WTC11 (cell line): Measurements from ENCODE around the gene CORO6. TPM values are rescaled to one million over a fixed set of nuclear protein-coding genes. Genes with fewer than 3 reads are reported as not detected.
A peak's percentile ranks its signal among the peaks of the same experiment; 100 is the strongest.

Experiments used
- ATF1 ChIP-seq: sonication (generic); formaldehyde crosslinking; IDR thresholded peaks from 2 replicates; pipeline ENCODE4 v1.8.1; 2023; ENCODE audit warnings: mild to moderate bottlenecking, moderate library complexity, missing genetic modification reagents
- CREM ChIP-seq: sonication (generic); formaldehyde crosslinking; IDR thresholded peaks from 2 replicates; pipeline ENCODE4 v1.8.1; 2022; ENCODE audit warnings: mild to moderate bottlenecking, missing genetic modification reagents, moderate library complexity
- FOXJ3 ChIP-seq: sonication (generic); formaldehyde crosslinking; IDR thresholded peaks from 2 replicates; pipeline ENCODE4 v1.9.0; 2021; ENCODE audit warnings: missing genetic modification reagents, mild to moderate bottlenecking, borderline replicate concordance
- FOXP1 ChIP-seq: sonication (generic); formaldehyde crosslinking; IDR thresholded peaks from 2 replicates; pipeline ENCODE4 v1.8.0; 2022; ENCODE audit warnings: missing genetic modification reagents, mild to moderate bottlenecking, moderate library complexity, borderline replicate concordance
- GABPB1 ChIP-seq: sonication (generic); formaldehyde crosslinking; IDR thresholded peaks from 2 replicates; pipeline ENCODE4 v1.8.1; 2023; ENCODE audit warnings: mild to moderate bottlenecking, missing genetic modification reagents
- GTF2I ChIP-seq: fragments of 250-450 bp; sonication (Bioruptor Pico); conservative IDR thresholded peaks from 2 replicates; pipeline ENCODE4 v1.4.0; 2021; ENCODE audit warnings: mild to moderate bottlenecking
- RORB ChIP-seq: fragments of 250-450 bp; sonication (Bioruptor Pico); IDR thresholded peaks from 2 replicates; pipeline ENCODE4 v1.9.0; 2021; ENCODE audit warnings: mild to moderate bottlenecking
- SMAD4 ChIP-seq: sonication (generic); formaldehyde crosslinking; IDR thresholded peaks from 2 replicates; pipeline ENCODE4 v1.8.0; 2022; ENCODE audit warnings: mild to moderate bottlenecking, missing genetic modification reagents
- SP1 ChIP-seq: sonication (generic); formaldehyde crosslinking; conservative IDR thresholded peaks from 2 replicates; pipeline ENCODE4 v1.8.1; 2022; ENCODE audit warnings: missing genetic modification reagents
- TEAD1 ChIP-seq: sonication (generic); formaldehyde crosslinking; IDR thresholded peaks from 2 replicates; pipeline ENCODE4 v1.8.0; 2022; ENCODE audit warnings: mild to moderate bottlenecking, missing genetic modification reagents
- ZBTB21 ChIP-seq: sonication (generic); formaldehyde crosslinking; IDR thresholded peaks from 2 replicates; pipeline ENCODE4 v1.8.1; 2023; ENCODE audit warnings: mild to moderate bottlenecking, missing genetic modification reagents, borderline replicate concordance
- ZNF121 ChIP-seq: sonication (generic); formaldehyde crosslinking; IDR thresholded peaks from 2 replicates; pipeline ENCODE4 v1.8.0; 2023; ENCODE audit warnings: missing genetic modification reagents
- ZNF671 ChIP-seq: fragments of 250-450 bp; sonication (Bioruptor Pico); IDR thresholded peaks from 2 replicates; pipeline ENCODE4 v1.8.0; 2021; ENCODE audit warnings: mild to moderate bottlenecking
- total RNA-seq: library from RNA; stranded (reverse); gene quantifications from 3 replicates; pipeline ENCODE4 v1.2.3, GENCODE V29; 2021
- TF ChIP-seq, protein P1 (sequence below): fragments of 250-450 bp; sonication (Bioruptor Pico); IDR thresholded peaks from 2 replicates; pipeline ENCODE4 v1.8.0; 2021; ENCODE audit warnings: mild to moderate bottlenecking
- TF ChIP-seq, protein P2 (sequence below): fragments of 200-600 bp; IDR thresholded peaks from 2 replicates; pipeline ENCODE4 v1.8.0; 2022; ENCODE audit warnings: antibody characterized with exemption
- TF ChIP-seq, protein P3 (sequence below): sonication (generic); formaldehyde crosslinking; IDR thresholded peaks from 2 replicates; pipeline ENCODE4 v1.8.1; 2022; ENCODE audit warnings: low read depth, mild to moderate bottlenecking, moderate library complexity, missing genetic modification reagents, borderline replicate concordance
- TF ChIP-seq, protein P4 (sequence below): sonication (generic); formaldehyde crosslinking; IDR thresholded peaks from 2 replicates; pipeline ENCODE4 v1.8.0; 2022; ENCODE audit warnings: missing genetic modification reagents
- TF ChIP-seq, protein P5 (sequence below): sonication (generic); formaldehyde crosslinking; IDR thresholded peaks from 2 replicates; pipeline ENCODE4 v1.8.1; 2023; ENCODE audit warnings: mild to moderate bottlenecking, moderate library complexity, missing genetic modification reagents
- TF ChIP-seq, protein P6 (sequence below): sonication (generic); formaldehyde crosslinking; IDR thresholded peaks from 2 replicates; pipeline ENCODE4 v1.8.1; 2022; ENCODE audit warnings: mild to moderate bottlenecking, missing genetic modification reagents, moderate library complexity, borderline replicate concordance
- TF ChIP-seq, protein P7 (sequence below): sonication (generic); formaldehyde crosslinking; IDR thresholded peaks from 2 replicates; pipeline ENCODE4 v1.8.0; 2023; ENCODE audit warnings: missing genetic modification reagents, mild to moderate bottlenecking, borderline replicate concordance
- TF ChIP-seq, protein P8 (sequence below): sonication (generic); formaldehyde crosslinking; IDR thresholded peaks from 2 replicates; pipeline ENCODE4 v1.8.0; 2022; ENCODE audit warnings: mild to moderate bottlenecking, missing genetic modification reagents

Gene CORO6
- total RNA-seq, 1 experiment from 2014 or later, result 8.9 TPM

DNA sequence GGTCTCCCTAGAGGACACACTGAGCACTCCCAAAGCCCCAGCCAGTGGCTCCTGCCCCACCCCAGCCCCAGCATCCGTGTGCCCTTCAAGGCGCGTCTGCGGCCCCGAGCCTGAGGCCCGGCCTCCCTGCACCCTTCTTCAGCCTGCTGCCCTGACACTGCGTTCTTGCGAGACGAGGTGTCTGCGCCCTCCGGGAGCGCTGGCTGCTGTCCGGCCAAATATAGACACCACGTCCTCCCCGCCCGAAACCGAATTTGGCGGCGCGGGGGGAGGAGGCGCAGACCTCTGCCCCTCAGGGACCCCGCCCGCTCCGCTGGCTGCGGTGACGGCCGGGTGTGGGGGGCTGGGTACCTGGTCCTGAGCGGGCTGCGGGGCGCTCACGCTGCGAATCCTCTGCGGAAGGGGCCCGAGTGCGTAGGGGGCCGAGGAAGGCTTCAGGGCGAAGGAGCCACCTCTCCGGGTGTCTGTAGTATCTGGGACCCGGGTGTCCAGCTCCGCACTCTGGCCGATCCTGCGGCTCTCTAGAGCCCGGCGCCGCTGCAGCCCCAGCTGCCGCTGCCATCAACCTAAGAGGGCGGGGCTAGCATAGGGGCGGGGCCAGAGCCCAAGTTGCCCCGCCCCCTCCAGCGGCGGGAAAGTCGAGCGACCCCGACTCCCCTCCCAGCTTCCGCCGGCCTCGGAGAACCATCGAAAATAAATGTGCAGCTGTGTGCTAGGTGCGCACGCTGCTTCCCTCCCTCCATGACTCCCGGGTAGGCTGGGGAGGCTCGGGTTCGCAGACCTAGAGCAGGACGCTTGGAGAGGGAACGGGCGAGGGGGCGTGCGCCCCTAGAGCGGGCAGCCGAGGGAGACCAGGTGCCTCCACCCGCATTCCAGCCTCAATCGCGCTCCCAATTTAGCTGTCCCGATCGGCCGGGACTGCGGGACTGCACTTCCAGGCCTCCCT, at the start of gene CORO6 (continued):
- TF ChIP-seq, protein P1, sequence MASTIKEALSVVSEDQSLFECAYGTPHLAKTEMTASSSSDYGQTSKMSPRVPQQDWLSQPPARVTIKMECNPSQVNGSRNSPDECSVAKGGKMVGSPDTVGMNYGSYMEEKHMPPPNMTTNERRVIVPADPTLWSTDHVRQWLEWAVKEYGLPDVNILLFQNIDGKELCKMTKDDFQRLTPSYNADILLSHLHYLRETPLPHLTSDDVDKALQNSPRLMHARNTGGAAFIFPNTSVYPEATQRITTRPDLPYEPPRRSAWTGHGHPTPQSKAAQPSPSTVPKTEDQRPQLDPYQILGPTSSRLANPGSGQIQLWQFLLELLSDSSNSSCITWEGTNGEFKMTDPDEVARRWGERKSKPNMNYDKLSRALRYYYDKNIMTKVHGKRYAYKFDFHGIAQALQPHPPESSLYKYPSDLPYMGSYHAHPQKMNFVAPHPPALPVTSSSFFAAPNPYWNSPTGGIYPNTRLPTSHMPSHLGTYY (CRISPR knock-in tag), result no peak
- TF ChIP-seq, protein P2, sequence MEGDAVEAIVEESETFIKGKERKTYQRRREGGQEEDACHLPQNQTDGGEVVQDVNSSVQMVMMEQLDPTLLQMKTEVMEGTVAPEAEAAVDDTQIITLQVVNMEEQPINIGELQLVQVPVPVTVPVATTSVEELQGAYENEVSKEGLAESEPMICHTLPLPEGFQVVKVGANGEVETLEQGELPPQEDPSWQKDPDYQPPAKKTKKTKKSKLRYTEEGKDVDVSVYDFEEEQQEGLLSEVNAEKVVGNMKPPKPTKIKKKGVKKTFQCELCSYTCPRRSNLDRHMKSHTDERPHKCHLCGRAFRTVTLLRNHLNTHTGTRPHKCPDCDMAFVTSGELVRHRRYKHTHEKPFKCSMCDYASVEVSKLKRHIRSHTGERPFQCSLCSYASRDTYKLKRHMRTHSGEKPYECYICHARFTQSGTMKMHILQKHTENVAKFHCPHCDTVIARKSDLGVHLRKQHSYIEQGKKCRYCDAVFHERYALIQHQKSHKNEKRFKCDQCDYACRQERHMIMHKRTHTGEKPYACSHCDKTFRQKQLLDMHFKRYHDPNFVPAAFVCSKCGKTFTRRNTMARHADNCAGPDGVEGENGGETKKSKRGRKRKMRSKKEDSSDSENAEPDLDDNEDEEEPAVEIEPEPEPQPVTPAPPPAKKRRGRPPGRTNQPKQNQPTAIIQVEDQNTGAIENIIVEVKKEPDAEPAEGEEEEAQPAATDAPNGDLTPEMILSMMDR, result no peak
- TF ChIP-seq GTF2I (CRISPR knock-in tag) (no peak), GABPB1 (peak; percentile 48; the same call in 1 of the 2 replicates), ATF1 (CRISPR knock-in tag) (no peak), ZNF121 (CRISPR knock-in tag) (peak; percentile 92), FOXP1 (CRISPR knock-in tag) (peak; percentile 32; the same call in 1 of the 2 replicates), CREM (peak; percentile 39; the same call in 1 of the 2 replicates), TEAD1 (CRISPR knock-in tag) (peak; percentile 88), RORB (CRISPR knock-in tag) (no peak), SP1 (peak; percentile 75), FOXJ3 (CRISPR knock-in tag) (no peak), ZNF671 (CRISPR knock-in tag) (no peak), ZBTB21 (CRISPR knock-in tag) (no peak), SMAD4 (CRISPR knock-in tag) (no peak)
- TF ChIP-seq, protein P3, sequence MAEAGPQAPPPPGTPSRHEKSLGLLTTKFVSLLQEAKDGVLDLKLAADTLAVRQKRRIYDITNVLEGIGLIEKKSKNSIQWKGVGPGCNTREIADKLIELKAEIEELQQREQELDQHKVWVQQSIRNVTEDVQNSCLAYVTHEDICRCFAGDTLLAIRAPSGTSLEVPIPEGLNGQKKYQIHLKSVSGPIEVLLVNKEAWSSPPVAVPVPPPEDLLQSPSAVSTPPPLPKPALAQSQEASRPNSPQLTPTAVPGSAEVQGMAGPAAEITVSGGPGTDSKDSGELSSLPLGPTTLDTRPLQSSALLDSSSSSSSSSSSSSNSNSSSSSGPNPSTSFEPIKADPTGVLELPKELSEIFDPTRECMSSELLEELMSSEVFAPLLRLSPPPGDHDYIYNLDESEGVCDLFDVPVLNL (CRISPR knock-in tag), result peak; percentile 71; the same call in 1 of the 2 replicates
- TF ChIP-seq, protein P4, sequence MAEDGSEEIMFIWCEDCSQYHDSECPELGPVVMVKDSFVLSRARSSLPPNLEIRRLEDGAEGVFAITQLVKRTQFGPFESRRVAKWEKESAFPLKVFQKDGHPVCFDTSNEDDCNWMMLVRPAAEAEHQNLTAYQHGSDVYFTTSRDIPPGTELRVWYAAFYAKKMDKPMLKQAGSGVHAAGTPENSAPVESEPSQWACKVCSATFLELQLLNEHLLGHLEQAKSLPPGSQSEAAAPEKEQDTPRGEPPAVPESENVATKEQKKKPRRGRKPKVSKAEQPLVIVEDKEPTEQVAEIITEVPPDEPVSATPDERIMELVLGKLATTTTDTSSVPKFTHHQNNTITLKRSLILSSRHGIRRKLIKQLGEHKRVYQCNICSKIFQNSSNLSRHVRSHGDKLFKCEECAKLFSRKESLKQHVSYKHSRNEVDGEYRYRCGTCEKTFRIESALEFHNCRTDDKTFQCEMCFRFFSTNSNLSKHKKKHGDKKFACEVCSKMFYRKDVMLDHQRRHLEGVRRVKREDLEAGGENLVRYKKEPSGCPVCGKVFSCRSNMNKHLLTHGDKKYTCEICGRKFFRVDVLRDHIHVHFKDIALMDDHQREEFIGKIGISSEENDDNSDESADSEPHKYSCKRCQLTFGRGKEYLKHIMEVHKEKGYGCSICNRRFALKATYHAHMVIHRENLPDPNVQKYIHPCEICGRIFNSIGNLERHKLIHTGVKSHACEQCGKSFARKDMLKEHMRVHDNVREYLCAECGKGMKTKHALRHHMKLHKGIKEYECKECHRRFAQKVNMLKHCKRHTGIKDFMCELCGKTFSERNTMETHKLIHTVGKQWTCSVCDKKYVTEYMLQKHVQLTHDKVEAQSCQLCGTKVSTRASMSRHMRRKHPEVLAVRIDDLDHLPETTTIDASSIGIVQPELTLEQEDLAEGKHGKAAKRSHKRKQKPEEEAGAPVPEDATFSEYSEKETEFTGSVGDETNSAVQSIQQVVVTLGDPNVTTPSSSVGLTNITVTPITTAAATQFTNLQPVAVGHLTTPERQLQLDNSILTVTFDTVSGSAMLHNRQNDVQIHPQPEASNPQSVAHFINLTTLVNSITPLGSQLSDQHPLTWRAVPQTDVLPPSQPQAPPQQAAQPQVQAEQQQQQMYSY (CRISPR knock-in tag), result 0 out of 2 replicates have a peak, but pooled peaks have one; percentile 15
- TF ChIP-seq, protein P5, sequence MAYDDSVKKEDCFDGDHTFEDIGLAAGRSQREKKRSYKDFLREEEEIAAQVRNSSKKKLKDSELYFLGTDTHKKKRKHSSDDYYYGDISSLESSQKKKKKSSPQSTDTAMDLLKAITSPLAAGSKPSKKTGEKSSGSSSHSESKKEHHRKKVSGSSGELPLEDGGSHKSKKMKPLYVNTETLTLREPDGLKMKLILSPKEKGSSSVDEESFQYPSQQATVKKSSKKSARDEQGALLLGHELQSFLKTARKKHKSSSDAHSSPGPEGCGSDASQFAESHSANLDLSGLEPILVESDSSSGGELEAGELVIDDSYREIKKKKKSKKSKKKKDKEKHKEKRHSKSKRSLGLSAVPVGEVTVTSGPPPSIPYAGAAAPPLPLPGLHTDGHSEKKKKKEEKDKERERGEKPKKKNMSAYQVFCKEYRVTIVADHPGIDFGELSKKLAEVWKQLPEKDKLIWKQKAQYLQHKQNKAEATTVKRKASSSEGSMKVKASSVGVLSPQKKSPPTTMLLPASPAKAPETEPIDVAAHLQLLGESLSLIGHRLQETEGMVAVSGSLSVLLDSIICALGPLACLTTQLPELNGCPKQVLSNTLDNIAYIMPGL (CRISPR knock-in tag), result peak; percentile 37; the same call in 1 of the 2 replicates
- TF ChIP-seq, protein P6, sequence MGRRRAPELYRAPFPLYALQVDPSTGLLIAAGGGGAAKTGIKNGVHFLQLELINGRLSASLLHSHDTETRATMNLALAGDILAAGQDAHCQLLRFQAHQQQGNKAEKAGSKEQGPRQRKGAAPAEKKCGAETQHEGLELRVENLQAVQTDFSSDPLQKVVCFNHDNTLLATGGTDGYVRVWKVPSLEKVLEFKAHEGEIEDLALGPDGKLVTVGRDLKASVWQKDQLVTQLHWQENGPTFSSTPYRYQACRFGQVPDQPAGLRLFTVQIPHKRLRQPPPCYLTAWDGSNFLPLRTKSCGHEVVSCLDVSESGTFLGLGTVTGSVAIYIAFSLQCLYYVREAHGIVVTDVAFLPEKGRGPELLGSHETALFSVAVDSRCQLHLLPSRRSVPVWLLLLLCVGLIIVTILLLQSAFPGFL (CRISPR knock-in tag), result no peak
- TF ChIP-seq, protein P7, sequence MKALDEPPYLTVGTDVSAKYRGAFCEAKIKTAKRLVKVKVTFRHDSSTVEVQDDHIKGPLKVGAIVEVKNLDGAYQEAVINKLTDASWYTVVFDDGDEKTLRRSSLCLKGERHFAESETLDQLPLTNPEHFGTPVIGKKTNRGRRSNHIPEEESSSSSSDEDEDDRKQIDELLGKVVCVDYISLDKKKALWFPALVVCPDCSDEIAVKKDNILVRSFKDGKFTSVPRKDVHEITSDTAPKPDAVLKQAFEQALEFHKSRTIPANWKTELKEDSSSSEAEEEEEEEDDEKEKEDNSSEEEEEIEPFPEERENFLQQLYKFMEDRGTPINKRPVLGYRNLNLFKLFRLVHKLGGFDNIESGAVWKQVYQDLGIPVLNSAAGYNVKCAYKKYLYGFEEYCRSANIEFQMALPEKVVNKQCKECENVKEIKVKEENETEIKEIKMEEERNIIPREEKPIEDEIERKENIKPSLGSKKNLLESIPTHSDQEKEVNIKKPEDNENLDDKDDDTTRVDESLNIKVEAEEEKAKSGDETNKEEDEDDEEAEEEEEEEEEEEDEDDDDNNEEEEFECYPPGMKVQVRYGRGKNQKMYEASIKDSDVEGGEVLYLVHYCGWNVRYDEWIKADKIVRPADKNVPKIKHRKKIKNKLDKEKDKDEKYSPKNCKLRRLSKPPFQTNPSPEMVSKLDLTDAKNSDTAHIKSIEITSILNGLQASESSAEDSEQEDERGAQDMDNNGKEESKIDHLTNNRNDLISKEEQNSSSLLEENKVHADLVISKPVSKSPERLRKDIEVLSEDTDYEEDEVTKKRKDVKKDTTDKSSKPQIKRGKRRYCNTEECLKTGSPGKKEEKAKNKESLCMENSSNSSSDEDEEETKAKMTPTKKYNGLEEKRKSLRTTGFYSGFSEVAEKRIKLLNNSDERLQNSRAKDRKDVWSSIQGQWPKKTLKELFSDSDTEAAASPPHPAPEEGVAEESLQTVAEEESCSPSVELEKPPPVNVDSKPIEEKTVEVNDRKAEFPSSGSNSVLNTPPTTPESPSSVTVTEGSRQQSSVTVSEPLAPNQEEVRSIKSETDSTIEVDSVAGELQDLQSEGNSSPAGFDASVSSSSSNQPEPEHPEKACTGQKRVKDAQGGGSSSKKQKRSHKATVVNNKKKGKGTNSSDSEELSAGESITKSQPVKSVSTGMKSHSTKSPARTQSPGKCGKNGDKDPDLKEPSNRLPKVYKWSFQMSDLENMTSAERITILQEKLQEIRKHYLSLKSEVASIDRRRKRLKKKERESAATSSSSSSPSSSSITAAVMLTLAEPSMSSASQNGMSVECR (CRISPR knock-in tag), result 0 out of 2 replicates have a peak, but pooled peaks have one; percentile 33
- TF ChIP-seq, protein P8, sequence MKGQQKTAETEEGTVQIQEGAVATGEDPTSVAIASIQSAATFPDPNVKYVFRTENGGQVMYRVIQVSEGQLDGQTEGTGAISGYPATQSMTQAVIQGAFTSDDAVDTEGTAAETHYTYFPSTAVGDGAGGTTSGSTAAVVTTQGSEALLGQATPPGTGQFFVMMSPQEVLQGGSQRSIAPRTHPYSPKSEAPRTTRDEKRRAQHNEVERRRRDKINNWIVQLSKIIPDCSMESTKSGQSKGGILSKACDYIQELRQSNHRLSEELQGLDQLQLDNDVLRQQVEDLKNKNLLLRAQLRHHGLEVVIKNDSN (CRISPR knock-in tag), result 0 out of 2 replicates have a peak, but pooled peaks have one; percentile 40
